GM18858 (cell line): Measurements from ENCODE around the gene TMEM178A.

Source experiments
- ATAC-seq: cut with Tn5 transposase; IDR thresholded peaks from one replicate; pipeline ENCODE4 v1.9.1; 2021; ENCODE audit not compliant: unreplicated experiment

Gene TMEM178A

DNA sequence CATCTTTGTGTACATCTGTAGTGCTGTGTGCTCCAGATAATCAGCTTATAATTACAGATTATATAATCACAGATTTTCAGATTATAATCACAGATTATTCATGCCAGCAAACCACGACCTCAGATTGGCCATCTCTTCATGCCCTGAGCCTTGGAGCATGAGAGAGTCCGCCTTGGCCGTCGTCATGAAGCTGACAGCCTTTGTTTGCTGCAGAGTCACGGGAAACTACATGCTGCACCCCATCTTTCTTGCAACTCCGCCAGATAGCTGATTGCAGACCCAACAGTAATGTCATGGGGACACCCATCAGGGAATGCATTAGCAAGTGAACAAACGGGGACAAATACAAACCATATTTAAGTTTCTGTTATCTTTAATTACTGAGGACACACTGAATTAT is 7.3 kb downstream of the TMEM178A start:
- no peak for ATAC-seq

DNA sequence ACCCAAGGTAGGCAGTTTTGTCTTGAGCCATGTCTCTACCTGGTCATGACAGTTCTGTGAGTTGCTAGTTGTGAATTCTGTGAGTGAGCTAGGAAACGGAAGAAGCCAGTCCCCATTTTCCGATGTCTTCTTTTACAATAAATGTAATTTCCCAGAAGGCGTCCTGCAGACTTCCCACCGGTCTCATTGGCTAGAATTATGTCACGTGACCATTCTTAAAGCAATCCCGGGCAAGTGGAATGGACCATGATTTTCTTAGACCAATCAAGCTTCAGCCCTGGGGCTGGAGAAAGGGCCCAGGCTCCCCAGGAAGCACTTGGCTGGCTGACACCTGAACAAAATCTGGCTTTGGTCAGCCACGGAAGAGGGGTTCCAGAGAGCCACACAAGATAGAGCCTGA is 10.6 kb downstream of the TMEM178A start:
- no peak for ATAC-seq

DNA sequence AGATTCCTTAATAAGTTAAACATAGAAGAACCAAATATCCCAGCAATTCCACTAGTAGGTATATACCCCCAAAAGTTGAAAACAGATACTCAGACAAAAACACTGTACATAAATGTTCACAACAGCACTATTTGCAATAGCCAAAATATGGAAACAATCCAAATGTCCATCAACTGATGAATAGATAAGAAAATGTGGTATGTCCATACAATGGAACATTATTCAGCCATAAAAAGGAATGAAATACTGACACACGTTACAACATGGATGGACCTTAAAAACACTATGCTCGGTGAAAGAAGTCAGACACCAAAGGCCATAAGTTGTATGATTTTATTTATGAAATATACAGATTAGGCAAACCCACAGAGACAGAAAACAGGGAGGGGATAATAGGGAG is 12.5 kb downstream of the TMEM178A start:
- no peak for ATAC-seq

DNA sequence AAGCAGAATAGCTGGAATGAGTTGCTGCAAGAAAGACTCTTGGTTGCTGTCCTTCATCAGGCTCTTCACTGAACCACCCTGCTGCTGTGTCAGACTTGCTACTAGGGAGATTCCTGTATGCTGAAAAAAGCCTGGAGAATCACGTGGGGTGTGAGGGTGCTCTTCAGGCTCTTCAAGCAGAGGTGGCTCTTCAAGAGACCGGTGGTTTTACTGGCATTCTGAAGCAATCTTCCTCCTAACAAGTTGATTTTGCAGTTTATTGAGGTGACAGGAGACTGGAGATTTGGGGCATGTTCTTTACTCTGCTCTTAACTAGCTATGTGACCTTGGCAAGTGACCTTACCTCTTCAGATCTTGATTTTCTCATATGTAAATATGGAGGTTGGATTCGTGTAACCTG is 14.1 kb downstream of the TMEM178A start:
- no peak for ATAC-seq

DNA sequence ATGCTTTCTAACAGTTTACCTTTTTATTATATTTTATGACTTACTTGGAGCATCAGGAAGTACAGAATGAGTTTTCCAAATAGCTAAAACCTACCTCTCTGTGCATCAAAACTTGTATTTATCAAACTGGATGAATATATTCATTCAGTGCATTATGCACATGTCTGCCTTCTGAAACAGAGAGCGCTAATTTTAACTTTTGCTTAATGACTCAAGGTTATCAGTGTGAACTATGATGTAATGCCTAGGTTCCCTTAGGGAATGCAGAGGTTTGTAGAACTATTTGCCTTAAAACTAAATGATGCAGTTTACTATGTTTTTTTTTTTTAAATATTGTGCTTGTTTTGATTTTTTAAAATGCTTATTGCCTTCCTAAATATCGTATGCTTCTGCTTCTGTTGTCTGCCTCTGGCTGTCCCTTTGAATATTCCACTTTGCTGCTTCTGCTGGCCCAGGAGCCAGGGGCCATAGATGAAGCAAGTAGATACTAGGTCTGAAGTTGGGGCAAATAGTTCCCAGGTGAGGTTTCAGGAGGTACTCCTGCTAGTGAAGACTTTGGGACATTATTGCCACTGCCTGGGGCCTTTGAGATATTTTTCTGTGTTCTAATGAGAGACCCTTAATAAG is 16.5 kb downstream of the TMEM178A start:
- no peak for ATAC-seq

DNA sequence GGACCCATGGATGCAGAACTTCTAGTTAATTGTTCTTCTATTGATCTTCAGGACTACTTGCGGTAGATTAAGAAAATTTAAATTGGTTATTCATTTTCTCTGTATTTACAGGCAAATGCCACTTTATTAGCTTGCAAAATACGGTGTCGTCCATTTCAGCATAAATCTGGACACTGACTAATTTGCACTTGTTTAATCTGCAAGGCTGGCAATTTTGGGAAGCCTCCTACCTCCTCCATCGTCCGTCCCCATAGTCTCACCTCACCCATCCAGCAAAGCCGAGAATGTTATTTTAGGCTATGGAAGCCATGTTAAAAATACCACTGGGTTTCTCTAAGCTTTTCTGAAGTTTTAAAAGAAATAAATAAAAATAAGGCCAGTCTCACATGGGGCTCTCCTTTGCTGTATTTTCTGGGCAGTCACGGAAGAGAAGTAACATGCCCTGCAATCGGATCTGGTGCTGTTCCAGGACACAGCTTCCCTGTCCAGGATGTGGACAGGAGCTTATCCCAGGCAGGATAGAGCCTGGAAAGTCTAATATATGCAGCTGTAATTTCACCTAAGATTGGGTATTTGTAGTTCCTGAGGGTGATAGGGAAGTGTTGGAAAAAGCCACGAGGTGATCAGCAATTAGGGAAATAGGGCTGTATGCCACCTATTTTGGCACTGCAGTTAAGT is 17.4 kb downstream of the TMEM178A start:
- ATAC-seq: no peak

DNA sequence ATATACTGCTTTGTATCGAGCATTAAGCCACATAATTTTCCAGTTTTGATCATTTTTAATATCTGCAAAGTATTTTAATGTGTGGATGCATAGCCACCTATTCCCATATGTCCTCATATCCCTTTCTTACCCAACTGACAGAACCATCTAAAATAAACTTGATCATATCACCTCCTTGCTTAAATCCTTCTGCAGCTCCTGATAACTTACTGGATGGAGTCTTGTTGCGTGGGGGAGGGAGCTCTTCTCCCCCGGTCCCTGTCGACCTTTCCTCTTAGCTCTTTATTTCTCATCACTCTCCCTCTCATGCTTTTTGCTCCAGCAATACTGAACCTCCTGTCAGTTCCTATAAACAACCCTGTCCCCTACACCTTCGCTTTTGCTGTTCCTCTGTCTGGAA is 18.7 kb downstream of the TMEM178A start:
- no peak for ATAC-seq

DNA sequence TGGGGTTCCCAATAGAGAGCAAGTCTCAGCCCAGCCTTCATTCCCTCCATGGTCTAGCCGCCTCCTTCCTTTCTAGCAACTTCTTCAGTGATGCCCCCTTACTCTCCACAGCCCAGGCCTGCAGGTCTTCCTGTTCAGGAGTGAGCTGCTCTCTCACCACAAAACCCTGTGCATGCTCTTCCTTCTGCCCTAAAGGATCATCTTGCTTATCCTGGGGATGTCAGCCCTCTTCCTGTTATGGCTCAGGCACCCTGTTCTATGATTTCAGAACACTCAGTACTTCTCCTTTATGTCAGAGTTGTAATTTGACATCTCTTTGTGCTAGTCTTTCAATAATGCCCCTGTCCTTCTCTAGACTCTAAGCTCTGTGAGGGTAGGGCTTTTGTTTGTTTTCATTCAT is 19.4 kb downstream of the TMEM178A start:
- ATAC-seq: no peak

DNA sequence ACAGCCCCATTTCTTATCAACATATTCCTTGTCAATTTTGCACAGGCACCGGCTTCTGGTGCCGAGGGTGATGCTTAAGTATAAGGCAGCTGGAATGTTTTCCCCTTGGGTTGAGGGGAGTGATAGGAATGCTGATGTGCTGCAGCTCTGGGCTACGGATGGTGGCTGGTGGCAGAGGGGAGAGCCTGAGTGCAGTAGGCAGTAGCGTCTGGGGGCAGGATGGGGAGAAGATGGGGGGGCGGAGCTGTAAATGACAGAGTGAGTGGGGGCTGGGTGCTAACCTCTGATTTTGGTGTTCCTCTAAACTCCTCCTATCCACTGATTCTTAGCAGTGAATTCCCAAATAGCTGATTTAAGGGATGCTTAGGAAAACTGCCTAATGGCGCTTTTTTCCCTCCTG is 20.7 kb downstream of the TMEM178A start:
- no peak for ATAC-seq

DNA sequence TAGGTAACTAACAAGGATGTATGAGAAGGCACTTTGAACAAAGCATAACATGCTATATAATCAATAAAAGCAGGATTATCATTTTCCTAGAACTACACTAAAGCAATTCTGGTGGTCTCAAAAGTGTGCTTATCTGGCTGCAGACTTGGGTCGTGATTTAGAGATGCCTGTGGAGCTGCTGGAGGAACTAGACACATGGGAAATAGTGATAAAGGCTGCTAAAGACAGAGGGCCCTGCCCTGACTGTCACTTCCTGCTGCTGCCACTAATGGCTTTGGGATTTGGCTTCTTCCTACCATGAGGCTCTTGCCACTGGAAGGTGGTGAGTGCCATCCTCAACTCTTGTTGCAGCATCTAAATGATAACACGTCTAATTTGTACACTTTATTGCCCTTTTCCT is 22.5 kb downstream of the TMEM178A start:
- no peak for ATAC-seq

DNA sequence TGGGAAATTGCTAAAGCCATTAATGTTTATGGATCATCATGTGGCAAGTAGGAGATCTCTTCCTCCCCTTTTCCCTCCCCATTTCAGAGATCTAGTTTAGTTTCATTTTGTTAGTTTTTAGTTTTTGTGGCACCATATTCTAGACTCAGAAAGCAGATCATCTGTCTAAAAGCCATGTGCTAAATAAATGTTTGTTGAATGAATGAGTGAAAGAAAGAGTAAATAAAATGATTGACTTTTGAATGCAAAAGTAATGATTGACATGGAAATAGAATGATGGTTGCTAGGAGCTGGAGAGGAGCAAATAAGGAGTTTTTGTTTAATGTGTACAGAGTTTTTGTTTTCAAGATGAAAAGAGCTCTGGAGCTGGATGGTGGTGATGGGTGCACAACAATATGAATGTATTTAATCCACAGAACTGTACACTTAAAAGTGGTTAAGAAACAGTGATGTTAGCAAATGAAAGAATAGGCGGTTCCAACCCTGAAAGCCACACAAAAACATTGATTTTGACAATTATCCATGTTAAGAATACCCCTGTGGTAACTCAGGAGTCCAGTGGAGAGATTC is 23.6 kb downstream of the TMEM178A start:
- no peak for ATAC-seq

DNA sequence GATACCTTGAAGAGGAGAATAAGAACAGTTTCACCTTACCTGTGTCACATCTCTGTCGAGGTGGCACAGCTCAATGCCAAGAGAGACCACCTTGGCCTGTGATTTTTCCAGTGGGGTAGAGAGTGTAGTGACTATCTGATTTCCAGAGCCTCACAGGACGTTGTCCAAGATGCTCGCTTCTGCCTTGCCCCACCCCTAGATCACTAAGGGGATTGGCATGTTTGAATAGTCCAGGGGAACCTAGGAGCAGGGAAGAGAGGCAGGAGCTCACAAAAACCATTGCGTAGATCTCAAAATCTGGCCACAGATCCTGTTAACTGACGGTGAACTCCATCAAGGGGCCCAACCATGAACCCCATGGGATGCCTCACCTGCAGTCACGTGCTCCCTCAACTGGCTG is 24.2 kb downstream of the TMEM178A start:
- ATAC-seq: no peak

DNA sequence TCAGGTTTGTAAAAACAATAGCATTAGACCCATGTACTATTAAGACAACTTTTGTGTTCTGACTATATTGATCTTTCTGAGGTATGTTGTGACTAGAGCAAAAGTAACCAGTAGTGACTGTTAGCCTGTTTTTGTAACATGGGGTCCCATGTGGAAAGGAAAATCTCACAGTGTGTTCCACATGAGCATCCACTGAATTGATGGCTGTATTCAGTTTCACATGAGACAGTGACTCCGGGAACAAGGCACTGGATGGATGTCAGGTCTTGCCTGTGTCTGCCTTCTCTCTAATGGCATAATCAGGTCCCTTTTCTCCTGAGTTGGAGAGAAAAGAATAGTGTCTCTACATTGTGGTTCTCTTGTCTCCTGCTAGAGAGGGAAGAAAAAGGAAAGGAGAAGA is 27.5 kb downstream of the TMEM178A start:
- no peak for ATAC-seq

DNA sequence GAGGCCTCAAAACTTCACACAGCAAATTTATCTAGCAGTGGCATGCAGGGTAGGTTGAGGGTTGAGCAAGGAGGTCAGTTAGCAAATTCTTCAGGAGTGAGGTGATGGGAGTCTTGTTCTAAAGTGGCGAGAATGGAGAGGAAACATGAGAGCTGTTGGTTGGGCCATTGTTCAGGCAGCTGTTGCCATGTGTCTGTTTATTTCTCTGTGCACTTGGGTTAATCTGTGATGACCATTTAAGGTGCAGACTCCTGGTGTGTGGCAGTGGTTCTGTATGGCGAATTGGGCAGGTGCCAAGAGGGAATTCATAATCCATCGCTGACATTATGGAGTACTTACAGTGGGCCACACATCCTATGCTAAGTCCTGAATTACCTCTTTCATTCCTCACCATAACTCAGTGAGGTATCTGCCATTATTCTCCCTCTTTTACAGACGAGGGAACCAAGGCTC is 30.4 kb downstream of the TMEM178A start:
- no peak for ATAC-seq

DNA sequence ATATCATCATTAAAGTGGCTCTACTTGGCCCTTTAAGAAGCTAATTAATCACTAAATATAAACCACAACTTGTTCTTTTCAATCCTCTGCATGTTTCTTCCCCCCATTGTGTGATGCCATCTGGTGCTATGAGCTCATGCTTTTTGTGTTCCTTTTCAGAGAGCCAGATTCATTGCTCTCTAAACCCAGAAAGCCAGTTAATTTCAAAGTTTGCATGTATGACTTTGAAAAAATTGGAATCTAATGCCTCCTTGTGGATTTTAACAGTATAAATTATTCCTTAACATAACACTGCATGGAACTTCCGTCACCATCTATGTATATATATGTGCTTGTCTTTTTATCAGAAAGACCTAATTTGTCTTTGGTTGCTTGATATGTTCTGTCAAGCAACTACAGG is 31.1 kb downstream of the TMEM178A start:
- ATAC-seq: no peak

DNA sequence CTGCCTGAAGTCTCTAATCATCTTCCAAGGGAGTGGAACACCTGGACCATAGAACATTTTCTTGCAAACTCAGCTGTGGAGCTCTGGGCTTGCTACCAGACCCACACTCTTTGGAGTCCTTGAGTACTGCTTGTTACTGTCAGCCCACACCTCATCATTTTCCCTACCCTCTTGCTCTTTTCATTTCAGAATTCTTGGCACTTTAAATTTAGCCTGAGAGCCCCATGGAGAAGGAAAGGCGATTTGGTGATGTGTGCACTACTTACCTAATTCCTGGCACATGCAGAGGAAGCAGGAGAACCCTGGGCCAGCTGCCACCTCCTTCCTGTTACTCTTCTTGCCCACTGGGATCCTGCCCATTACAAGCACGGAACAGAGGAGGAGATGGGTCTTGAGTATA is 31.7 kb downstream of the TMEM178A start:
- no peak for ATAC-seq

DNA sequence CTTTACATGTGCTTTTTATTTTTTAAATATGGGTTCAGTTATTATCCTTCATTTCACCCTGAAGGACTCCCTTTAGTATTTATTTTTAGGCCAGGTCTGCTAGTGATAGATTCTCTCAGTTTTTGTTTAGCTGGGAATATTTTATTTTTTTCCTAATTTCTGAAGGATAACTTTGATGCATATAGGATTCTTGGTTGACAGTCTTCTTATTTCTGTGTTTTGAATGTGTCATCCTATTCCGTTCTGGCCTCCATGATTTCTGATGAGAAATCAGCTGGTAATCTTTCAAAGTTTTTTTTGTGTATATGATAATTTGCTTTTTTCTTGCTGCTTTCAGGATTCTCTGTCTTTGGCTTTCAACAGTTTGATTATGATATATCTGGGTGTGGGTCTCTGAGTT is 35.4 kb downstream of the TMEM178A start:
- ATAC-seq: no peak

DNA sequence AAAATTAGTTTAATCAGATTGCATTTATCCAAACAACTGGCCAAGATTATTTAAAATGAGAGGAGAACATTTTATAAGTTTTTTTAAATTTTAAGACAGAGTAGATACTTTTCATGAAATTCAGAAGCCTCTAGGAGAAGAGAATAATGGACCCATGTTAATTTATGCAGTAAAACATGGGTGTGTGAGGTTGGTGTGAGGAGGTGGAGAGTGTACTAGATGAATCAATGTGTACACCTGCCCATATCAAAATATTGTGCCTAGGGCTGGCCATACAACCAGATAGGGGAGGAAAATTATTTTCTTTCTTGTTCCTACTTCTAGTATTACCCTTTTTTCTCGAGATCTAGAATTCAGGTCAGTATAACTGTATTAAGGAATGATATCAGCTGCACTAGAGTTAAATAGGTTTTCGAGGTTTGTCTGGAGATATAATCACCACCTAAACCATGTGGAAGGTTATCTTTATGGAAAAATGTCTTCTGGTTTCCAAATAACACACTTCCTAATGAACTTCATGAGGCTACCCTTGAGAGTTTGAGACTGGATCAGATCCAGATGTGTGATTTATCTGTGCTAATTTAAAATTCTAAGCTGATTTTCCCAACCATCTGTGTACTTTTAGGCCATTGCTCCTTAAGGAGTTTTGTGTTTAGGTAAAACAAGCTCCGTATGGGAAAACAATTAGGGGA is 37.6 kb downstream of the TMEM178A start:
- ATAC-seq: no peak

DNA sequence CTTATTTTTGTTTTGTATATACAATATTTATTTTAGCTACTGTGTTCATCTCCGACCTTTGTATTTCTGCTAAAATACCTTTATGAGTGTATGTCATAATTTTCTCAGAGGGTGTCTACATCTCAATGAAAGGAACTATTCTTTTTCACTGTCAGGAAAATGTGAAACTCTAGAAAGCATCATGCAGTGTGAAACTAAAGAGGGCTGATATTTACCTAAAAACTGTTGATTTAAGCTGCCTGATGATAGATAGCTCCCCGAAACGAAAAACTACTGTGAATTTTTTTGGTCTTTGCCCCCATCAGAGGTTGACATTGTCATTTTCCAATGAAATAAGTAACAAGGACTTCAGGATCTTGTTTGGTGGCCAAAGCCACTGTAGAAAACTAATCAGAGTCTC is 38.8 kb downstream of the TMEM178A start:
- ATAC-seq: no peak

DNA sequence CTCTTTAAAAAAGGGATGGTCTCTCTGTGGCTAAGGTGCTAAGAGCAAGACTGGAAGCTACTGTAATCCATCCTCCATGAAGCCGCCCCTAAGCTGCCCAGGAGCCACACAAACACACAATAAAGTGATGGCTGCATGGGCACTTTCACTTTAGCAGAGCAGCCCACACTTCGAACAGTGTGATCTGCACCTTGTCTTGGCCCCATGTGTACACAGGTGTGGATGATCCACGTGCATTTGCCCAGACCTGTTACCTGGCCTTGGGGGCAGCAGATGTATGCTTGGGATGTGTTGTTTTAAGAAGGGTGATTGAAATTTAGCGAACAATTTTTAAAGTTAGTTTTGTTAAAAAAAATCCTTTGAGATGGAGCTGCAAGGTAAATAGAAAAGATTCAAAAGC is 39.9 kb downstream of the TMEM178A start:
- no peak for ATAC-seq

DNA sequence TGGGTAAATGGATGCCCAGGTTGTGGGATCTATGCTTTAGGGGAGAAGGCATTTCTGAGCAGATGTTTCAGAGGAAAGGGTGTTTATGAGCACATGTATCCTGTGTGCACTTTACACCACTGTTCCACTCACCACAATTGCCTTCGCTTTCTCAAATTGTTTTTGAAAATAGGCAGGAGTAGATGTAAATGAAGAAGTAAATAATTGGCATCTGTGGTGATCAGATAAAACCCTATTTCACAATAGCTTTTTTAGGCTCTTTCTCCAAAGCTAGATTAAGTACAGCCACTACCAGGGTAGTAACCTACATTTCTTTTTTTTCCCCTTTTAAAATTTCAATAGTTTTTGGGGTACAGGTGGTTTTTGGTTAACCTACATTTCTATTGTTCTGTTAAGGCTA is 40.6 kb downstream of the TMEM178A start:
- no peak for ATAC-seq

DNA sequence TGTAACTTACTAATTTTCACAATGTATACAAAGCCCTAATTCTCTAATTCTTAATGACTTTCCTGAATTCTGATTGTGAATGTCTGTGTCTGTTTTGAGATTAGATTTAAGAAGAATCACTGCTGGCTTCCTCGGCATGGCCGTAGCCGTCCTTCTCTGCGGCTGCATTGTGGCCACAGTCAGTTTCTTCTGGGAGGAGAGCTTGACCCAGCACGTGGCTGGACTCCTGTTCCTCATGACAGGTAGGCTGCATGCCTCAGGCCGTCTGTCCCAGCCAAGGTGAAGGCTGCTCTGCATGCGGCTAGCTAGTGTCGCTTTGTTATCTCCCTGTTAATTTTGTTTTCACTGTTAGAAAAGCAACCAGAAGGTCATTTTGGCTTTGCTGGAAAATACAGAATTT is 41.2 kb downstream of the TMEM178A start:
- ATAC-seq: no peak
